HG03354 (cell line): ENCODE measurements around the gene CCDC148.

Experiments
- ATAC-seq: cut with Tn5 transposase; IDR thresholded peaks from one replicate; pipeline ENCODE4 v1.9.1; 2021; ENCODE audit warnings: mild to moderate bottlenecking; ENCODE audit not compliant: unreplicated experiment, poor library complexity, severe bottlenecking

Gene CCDC148

GRCh38 chr2:158191076-158191895 lies 265.3 kb downstream of the CCDC148 start:
- ATAC-seq: peak; percentile 81

GRCh38 chr2:158189526-158189925 lies 267.0 kb downstream of the CCDC148 start:
- ATAC-seq: peak; percentile 60

GRCh38 chr2:158187908-158188307 lies 268.6 kb downstream of the CCDC148 start:
- no peak for ATAC-seq

GRCh38 chr2:158184556-158185343 lies 271.8 kb downstream of the CCDC148 start:
- ATAC-seq: no peak

GRCh38 chr2:158184001-158184400 lies 272.6 kb downstream of the CCDC148 start:
- no peak for ATAC-seq

GRCh38 chr2:158182676-158183295 lies 273.8 kb downstream of the CCDC148 start:
- ATAC-seq: no peak

- ATAC-seq: no peak
Observed at GRCh38 chr2:158181171-158181570, 275.4 kb downstream of the CCDC148 start.

- ATAC-seq: no peak
Observed at GRCh38 chr2:158179660-158180059, 276.9 kb downstream of the CCDC148 start.

- ATAC-seq: no peak
Observed at GRCh38 chr2:158178646-158179045, 277.9 kb downstream of the CCDC148 start.

- ATAC-seq: no peak
Observed at GRCh38 chr2:158174956-158175355, 281.6 kb downstream of the CCDC148 start.

GRCh38 chr2:158174495-158174894 lies 282.1 kb downstream of the CCDC148 start:
- ATAC-seq: no peak

GRCh38 chr2:158172719-158173118 lies 283.8 kb downstream of the CCDC148 start:
- ATAC-seq: no peak

GRCh38 chr2:158154596-158154995 lies 302.0 kb downstream of the CCDC148 start:
- ATAC-seq: no peak

- no peak for ATAC-seq
Observed at GRCh38 chr2:158153270-158154015, 303.1 kb downstream of the CCDC148 start.

- ATAC-seq: no peak
Observed at GRCh38 chr2:158144914-158145625, 311.5 kb downstream of the CCDC148 start.

GRCh38 chr2:158143703-158144360 lies 312.7 kb downstream of the CCDC148 start:
- no peak for ATAC-seq

GRCh38 chr2:158142568-158143332 lies 313.8 kb downstream of the CCDC148 start:
- ATAC-seq: peak; percentile 71

- peak; percentile 35 for ATAC-seq
Observed at GRCh38 chr2:158142165-158142564, 314.4 kb downstream of the CCDC148 start.
